K562 (cell line): ENCODE measurements around the gene SULT6B1. TPM values are rescaled to one million over a fixed set of nuclear protein-coding genes. Genes with fewer than 3 reads are reported as not detected.

Source experiments
- BRF1 ChIP-seq: IDR thresholded peaks from 3 replicates; pipeline ENCODE4 v1.6.1; 2011; ENCODE audit warnings: borderline replicate concordance, mild to moderate bottlenecking; ENCODE audit not compliant: insufficient read length; ENCODE audit errors: extremely low read depth
- DDX20 ChIP-seq: fragments of 450-650 bp; IDR thresholded peaks from 2 replicates; pipeline ENCODE4 v1.6.1; 2016; ENCODE audit warnings: missing genetic modification characterization, low read depth, mild to moderate bottlenecking, missing compliant biosample characterization, moderate library complexity
- E4F1 ChIP-seq: fragments of 250-450 bp; sonication (Bioruptor Pico); IDR thresholded peaks from 2 replicates; pipeline ENCODE4 v1.5.0; 2021; ENCODE audit warnings: mild to moderate bottlenecking, borderline replicate concordance
- GTF2A2 ChIP-seq: IDR thresholded peaks from 2 replicates; pipeline ENCODE4 v1.6.1; 2016; ENCODE audit warnings: mild to moderate bottlenecking, missing genetic modification characterization, missing compliant biosample characterization
- SMC3 ChIP-seq: conservative IDR thresholded peaks from 2 replicates; pipeline ENCODE4 v1.6.1; 2011; ENCODE audit warnings: low read depth, low read length, improper control_type of control experiment; ENCODE audit not compliant: insufficient read depth
- YY1 ChIP-seq, 3 experiments: IDR thresholded peaks; 2 replicates each; pipeline ENCODE4 v1.6.1; 2011; ENCODE audit warnings: low read length in 2 of 3, mild to moderate bottlenecking in 2 of 3, moderate library complexity in 2 of 3, borderline replicate concordance in 1 of 3, control low read depth in 1 of 3, low read depth in 1 of 3; ENCODE audit not compliant: insufficient read depth in 3 of 3, insufficient replicate concordance in 2 of 3, control insufficient read depth in 1 of 3, insufficient read length in 1 of 3; ENCODE audit errors: extremely low read depth in 1 of 3
- ZMIZ1 ChIP-seq, 2 experiments: fragments of 150-350 bp in 1 of 2; IDR thresholded peaks; 2 replicates each; pipeline ENCODE4 v1.6.1; 2012 to 2016; ENCODE audit warnings: low read depth in 2 of 2, low read length in 2 of 2, mild to moderate bottlenecking in 1 of 2, moderate library complexity in 1 of 2
- polyA plus RNA-seq, 8 experiments: library from polyadenylated mRNA; depleted of rRNA in 4 of 8; stranded (reverse) in 5 of 8; unstranded in 3 of 8; fragments of >200 nt; fragmentation: Nextera tagmentation in 2 of 8; fragmentation: Illumina TruSeq in 1 of 8; extraction: Ambion mirVana in 2 of 8; extraction: Trizol in 1 of 8; gene quantifications; 2 replicates each; pipeline versions ENCODE4 v1.2.1 to v1.2.3, GENCODE V29; 2011 to 2014; ENCODE audit warnings: inconsistent platforms in 1 of 8, missing spikeins in 1 of 8
- total RNA-seq, 7 experiments: library from RNA; depleted of rRNA in 6 of 7; stranded (reverse); fragments of >200 nt in 6 of 7; fragmentation: Illumina TruSeq in 2 of 7; extraction: Trizol in 2 of 7; gene quantifications; 2 replicates each; pipeline versions ENCODE4 v1.2.1 to v1.2.3, GENCODE V29; 2011 to 2021; ENCODE audit warnings: low replicate concordance in 1 of 7
- TF ChIP-seq, protein P1 (sequence below): IDR thresholded peaks from 2 replicates; pipeline ENCODE4 v1.6.1; 2014; ENCODE audit warnings: antibody characterized with exemption
- TF ChIP-seq, protein P2 (sequence below): sonication (generic); formaldehyde crosslinking; IDR thresholded peaks from 2 replicates; pipeline ENCODE4 v1.5.0; 2020; ENCODE audit warnings: missing genetic modification reagents

Gene SULT6B1
- total and polyA plus RNA-seq, 9 of the 15 experiments (the other 6 are each of a cell fraction or from before 2014, with no cell fraction given): not detected

DNA sequence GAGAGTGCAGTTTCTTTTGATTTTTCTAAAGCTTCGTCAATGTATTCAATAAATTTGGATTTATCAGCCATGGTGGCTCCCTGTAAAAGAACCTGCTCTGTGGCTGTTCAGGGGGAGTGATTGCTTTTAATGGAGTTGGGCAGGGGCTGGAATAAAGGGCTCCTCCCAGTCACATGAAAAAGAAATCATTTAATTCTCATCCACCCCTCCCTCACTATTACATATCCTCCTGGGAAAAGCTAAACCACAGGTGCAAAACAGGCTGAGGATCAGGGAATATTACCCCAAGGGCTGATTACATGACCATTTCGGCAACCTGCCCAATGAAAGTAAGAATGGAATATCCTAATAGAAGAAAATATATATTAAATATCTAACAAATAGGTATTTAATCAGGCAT lies at the start of gene SULT6B1 (continued):
- TF ChIP-seq, protein P1, sequence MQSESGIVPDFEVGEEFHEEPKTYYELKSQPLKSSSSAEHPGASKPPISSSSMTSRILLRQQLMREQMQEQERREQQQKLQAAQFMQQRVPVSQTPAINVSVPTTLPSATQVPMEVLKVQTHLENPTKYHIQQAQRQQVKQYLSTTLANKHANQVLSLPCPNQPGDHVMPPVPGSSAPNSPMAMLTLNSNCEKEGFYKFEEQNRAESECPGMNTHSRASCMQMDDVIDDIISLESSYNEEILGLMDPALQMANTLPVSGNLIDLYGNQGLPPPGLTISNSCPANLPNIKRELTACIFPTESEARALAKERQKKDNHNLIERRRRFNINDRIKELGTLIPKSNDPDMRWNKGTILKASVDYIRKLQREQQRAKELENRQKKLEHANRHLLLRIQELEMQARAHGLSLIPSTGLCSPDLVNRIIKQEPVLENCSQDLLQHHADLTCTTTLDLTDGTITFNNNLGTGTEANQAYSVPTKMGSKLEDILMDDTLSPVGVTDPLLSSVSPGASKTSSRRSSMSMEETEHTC: no peak
- TF ChIP-seq, protein P2, sequence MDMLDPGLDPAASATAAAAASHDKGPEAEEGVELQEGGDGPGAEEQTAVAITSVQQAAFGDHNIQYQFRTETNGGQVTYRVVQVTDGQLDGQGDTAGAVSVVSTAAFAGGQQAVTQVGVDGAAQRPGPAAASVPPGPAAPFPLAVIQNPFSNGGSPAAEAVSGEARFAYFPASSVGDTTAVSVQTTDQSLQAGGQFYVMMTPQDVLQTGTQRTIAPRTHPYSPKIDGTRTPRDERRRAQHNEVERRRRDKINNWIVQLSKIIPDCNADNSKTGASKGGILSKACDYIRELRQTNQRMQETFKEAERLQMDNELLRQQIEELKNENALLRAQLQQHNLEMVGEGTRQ (CRISPR knock-in tag): no peak
- TF ChIP-seq BRF1 (no peak), ZMIZ1 (IDR thresholded peaks at IDR 0.05; ENCODE audit: low read depth in 2 of 2, low read length in 2 of 2) (no peak), YY1 (IDR thresholded peaks at IDR 0.05; ENCODE audit: borderline replicate concordance in 1 of 3, control insufficient read depth in 1 of 3, extremely low read depth in 1 of 3, insufficient read depth in 3 of 3, insufficient read length in 1 of 3, insufficient replicate concordance in 2 of 3, low read depth in 1 of 3, low read length in 2 of 3) (no peak), DDX20 (tag) (no peak), SMC3 (no peak), E4F1 (no peak), GTF2A2 (no peak)
